ENCODE data around the gene DMRTA2. TPM values are rescaled to one million over a fixed set of nuclear protein-coding genes. Genes with fewer than 3 reads are reported as not detected.

The DMRTA2 gene
- total and polyA plus RNA-seq, 4 donors = 0.08 to 0.83 TPM; not detected in 2

DNA sequence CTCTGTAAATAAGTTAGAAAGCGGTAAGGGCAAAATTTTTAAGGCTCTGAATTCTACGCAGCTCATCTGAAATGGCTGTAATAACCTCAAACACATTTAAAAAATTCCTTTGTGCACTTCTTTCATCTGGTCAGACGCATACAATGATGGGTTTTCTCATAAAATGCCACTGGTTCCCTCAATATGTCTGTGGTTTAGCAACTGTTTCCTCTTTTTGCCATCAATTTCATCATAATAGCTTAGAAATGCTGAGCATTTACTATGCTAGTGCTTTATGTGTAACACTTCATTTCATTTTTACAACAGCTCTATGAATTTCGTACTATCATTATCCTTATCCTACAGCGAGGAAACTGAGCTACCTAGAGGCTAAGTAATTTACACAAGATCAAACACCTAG lies 35.3 kb upstream of the DMRTA2 start:
- TF ChIP-seq, protein P1, sequence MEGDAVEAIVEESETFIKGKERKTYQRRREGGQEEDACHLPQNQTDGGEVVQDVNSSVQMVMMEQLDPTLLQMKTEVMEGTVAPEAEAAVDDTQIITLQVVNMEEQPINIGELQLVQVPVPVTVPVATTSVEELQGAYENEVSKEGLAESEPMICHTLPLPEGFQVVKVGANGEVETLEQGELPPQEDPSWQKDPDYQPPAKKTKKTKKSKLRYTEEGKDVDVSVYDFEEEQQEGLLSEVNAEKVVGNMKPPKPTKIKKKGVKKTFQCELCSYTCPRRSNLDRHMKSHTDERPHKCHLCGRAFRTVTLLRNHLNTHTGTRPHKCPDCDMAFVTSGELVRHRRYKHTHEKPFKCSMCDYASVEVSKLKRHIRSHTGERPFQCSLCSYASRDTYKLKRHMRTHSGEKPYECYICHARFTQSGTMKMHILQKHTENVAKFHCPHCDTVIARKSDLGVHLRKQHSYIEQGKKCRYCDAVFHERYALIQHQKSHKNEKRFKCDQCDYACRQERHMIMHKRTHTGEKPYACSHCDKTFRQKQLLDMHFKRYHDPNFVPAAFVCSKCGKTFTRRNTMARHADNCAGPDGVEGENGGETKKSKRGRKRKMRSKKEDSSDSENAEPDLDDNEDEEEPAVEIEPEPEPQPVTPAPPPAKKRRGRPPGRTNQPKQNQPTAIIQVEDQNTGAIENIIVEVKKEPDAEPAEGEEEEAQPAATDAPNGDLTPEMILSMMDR (IDR thresholded peaks at IDR 0.05; ENCODE audit: control extremely low read depth, extremely low read depth) = no peak
- Histone ChIP-seq H3K4me1 (ENCODE audit: control insufficient read depth in 5 of 5, insufficient read depth in 5 of 5, low read length in 5 of 5) (no peaks in the 10 kb centered on the region), H3K27ac (ENCODE audit: low read depth in 1 of 2, low read length in 1 of 2) (no peak overlapping the region), H3K9me3 (ENCODE audit: control insufficient read depth in 4 of 4, insufficient read depth in 3 of 4, low read length in 3 of 4) (no peaks in the 10 kb centered on the region), H3K36me3 (ENCODE audit: control insufficient read depth in 4 of 4, insufficient read depth in 4 of 4, low read length in 4 of 4) (peaks cover 0 to 6% (median 1%) of the 10 kb centered on the region in 4 donors), H3K27me3 (ENCODE audit: control insufficient read depth in 3 of 3, insufficient read depth in 3 of 3, low read length in 2 of 3) (no peaks in the 10 kb centered on the region), H3K9ac (ENCODE audit: insufficient read depth in 1 of 2, low read length in 2 of 2) (no peak overlapping the region), H3K4me3 (no peak overlapping the region)
- 50 to 77% methylated on average over 5 of the region's 5 CpGs for WGBS, 2 donors
- DNase-seq (no peak), ATAC-seq (ENCODE audit: insufficient read depth, low FRiP score) (no peak)

DNA sequence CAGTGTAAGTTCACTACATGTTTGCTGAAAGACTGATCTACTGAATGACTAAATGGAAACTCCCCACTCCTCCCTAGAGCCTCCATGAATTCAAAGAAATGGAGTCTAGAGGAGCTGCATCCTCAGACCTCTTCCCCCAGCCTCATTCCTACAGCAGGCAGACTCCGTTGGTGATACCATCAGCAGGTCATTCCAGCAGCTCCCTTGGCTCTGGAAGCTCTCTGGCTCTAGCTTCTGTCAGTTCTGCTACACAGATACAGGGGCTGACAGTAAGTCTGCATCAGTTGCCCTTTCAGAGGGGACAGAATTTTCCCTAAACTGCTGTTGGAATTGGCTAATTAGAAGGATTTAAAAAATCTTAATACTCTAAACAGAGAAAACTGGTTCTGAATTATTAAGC lies 31.7 kb upstream of the DMRTA2 start:
- Histone ChIP-seq H3K4me3 (no peak overlapping the region), H3K9ac (ENCODE audit: insufficient read depth in 1 of 2, low read length in 2 of 2) (no peak overlapping the region), H3K27ac (ENCODE audit: low read depth in 1 of 2, low read length in 1 of 2) (no peak overlapping the region), H3K36me3 (ENCODE audit: control insufficient read depth in 4 of 4, insufficient read depth in 4 of 4, low read length in 4 of 4) (peaks cover 0 to 4% (median 0%) of the 10 kb centered on the region in 4 donors), H3K9me3 (ENCODE audit: control insufficient read depth in 4 of 4, insufficient read depth in 3 of 4, low read length in 3 of 4) (no peaks in the 10 kb centered on the region), H3K27me3 (ENCODE audit: control insufficient read depth in 3 of 3, insufficient read depth in 3 of 3, low read length in 2 of 3) (no peaks in the 10 kb centered on the region), H3K4me1 (ENCODE audit: control insufficient read depth in 5 of 5, insufficient read depth in 5 of 5, low read length in 5 of 5) (no peaks in the 10 kb centered on the region)
- WGBS, 2 donors = 100% methylated on average over 1 of the region's 1 CpG
- ATAC-seq (ENCODE audit: insufficient read depth, low FRiP score) = no peak
- TF ChIP-seq, protein P1 (IDR thresholded peaks at IDR 0.05; ENCODE audit: control extremely low read depth, extremely low read depth) = no peak
- DNase-seq = no peak

DNA sequence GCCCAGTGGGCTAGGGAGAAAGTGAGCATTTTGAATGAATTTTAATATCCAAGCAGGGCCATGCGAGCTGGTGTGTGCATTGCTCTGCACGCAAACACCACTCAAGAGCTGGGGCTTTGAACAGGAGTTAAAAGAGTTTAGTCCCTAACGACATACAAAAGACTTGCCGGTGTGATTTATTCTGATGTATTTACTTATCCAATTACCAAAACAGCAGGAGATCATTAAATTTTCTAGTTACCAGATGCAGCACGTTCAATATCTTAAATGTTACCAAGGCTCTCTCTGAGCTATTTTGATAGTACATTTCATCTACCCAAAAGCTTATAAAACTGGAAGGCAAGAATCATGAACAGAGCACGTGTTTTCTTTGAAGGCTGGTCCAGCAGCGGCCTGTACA lies 30.0 kb upstream of the DMRTA2 start:
- WGBS, 2 donors = 91 to 92% methylated on average over 7 of the region's 7 CpGs
- H3K4me1 ChIP-seq (ENCODE audit: control insufficient read depth in 5 of 5, insufficient read depth in 5 of 5, low read length in 5 of 5) = no peaks in the 10 kb centered on the region

More for the DNA sequence above, 30.0 kb upstream of the DMRTA2 start:
- ATAC-seq (ENCODE audit: insufficient read depth, low FRiP score) (no peak), DNase-seq (no peak)
- TF ChIP-seq, protein P1 (IDR thresholded peaks at IDR 0.05; ENCODE audit: control extremely low read depth, extremely low read depth) = no peak
- Histone ChIP-seq H3K27me3 (ENCODE audit: control insufficient read depth in 3 of 3, insufficient read depth in 3 of 3, low read length in 2 of 3) (no peaks in the 10 kb centered on the region), H3K27ac (ENCODE audit: low read depth in 1 of 2, low read length in 1 of 2) (no peak overlapping the region), H3K4me3 (no peak overlapping the region), H3K9ac (ENCODE audit: insufficient read depth in 1 of 2, low read length in 2 of 2) (no peak overlapping the region), H3K36me3 (ENCODE audit: control insufficient read depth in 4 of 4, insufficient read depth in 4 of 4, low read length in 4 of 4) (peaks cover 0 to 4% (median 0%) of the 10 kb centered on the region in 4 donors), H3K9me3 (ENCODE audit: control insufficient read depth in 4 of 4, insufficient read depth in 3 of 4, low read length in 3 of 4) (no peaks in the 10 kb centered on the region)

Data from lung (tissue), 12 donors.